ENCODE results near the gene UNC5CL.

DNA sequence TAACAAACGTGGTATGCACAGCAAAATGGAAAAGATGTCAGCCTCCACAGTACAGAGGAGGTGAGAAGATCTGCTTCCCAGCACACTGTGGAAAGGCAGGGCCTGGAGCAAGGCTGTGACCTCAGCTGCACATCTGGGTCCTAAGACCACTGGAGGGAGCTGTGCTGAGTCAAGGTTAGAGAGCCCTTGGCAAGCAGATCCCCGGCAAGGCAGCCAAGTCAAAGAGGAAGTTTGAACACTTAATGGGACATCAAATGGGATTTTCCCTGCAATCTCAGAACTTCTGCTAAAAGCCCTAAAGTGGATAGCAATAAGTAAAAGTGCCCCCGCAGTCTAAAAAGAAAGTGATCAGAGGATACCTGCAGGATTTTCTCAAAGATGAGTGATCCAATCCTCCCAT lies 39.5 kb downstream of the UNC5CL start:
- TF ChIP-seq POLR2AphosphoS5 (IDR thresholded peaks at IDR 0.05; ENCODE audit: low read depth, low read length) (no peak), POLR2A (IDR thresholded peaks at IDR 0.05; ENCODE audit: low read depth, low read length) (no peak), TAF1 (IDR thresholded peaks at IDR 0.05; ENCODE audit: borderline replicate concordance, low read depth, low read length) (no peak)
